Medulla oblongata (tissue), 1 donor: ENCODE measurements around the gene FIG4.
"Not testable (repeated sequence)": the region's sequence is repeated elsewhere in the genome, so short reads cannot be mapped to it uniquely, and the experiment has no call there.

Source experiments
- DNase-seq: peaks from one replicate; pipeline ENCODE4 v3.0.0-alpha.2; 2015; ENCODE audit errors: extremely low spot score

The FIG4 gene

DNA sequence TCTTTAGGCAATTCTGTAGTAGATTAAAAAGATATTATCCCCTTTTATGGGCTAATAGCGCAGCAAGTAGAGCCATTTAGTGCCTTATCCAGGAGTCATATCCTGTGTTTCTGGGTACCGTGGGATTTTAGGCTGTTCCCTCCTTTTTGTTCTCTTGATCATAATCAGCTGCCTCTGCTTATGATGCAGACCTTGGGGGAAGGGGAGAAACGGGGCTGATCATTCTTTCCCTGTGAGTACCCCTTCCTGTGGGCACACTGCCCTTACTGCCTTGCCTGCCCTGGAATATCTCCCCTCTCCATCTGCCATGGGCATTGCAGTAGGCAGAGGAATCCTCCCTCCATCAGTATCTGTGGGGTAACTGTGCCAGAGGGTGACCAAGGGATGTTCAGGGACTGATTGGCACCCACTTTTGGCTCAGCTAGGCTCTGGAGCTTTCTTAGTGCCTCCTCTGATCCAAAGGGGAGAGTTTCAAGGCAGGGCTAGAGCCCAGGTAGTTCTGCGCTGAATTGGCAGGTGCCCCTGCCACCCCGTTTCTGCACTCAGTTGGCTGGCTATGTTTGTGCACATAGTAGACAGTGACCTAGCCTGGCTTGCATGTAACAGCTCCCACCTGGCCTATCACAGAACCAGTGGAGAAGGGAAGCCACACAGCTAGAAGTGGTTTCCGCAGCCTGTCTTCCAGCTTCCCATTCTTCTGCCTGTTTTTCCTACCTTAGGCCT is 103.3 kb downstream of the FIG4 start:
- no peak for DNase-seq

DNA sequence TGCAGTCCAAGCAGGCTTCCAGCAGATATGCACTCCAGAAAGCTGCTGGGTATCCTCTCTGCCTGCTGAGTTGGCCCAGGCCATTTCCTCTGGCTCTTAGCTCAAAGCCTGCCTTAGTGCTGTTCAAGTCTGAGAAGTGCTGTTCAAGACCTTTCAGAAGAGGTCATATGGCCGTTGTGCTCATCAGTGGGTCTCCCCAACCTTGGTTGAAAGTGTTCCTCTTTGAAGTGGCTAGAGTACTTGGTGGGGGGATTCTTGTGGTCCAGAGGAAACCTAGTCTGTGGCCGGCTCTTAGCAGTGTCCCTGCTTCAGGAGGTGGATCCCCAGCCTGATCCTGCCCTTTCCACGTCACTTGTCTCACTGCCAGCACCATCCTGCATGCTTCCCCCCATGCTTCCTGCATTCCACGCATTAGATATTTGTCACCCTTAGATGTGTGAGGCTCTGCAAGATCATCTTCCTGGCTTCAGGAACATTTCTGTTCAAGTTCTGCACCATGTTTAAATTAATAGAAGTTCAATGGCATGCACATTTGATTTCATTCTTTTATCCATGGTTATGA is 105.0 kb downstream of the FIG4 start:
- DNase-seq = no peak

DNA sequence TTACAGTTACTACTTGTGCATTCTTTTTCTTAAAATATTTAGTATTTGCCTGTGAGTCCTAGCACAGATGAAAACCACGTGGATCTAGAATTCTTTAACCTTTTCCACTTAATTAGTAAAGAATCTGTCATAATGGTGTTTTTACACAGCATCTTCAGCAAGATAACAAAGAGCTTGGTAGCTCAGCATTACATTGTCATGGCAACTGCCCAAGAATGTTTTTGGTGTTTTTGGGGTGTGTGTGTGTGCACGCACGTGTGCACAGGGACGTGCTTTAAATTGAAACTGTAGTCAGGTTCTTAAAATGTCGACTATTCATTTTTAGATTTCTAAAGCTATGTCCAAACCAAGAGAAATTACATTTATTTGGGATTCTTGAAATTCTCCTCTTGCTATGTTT is 108.0 kb downstream of the FIG4 start:
- no peak for DNase-seq

DNA sequence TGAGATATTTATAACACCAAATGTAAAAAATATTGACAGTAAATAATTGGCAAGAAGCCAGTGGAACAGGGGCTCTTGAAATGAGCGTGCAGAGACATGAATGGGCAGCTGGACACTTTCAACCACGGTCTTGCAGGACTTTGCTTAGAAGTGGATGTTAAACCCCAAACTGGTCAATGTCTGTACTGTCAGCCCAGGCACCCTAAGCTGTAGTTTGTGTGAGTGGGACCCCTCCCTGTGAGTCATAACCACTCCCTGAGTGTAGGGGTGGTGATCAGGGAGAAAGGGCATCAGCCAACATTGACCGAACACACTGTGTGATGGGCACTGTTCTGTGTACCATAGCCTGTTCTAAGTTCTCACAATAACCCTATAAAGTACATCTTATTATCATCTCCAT is 108.6 kb downstream of the FIG4 start:
- DNase-seq = no peak

DNA sequence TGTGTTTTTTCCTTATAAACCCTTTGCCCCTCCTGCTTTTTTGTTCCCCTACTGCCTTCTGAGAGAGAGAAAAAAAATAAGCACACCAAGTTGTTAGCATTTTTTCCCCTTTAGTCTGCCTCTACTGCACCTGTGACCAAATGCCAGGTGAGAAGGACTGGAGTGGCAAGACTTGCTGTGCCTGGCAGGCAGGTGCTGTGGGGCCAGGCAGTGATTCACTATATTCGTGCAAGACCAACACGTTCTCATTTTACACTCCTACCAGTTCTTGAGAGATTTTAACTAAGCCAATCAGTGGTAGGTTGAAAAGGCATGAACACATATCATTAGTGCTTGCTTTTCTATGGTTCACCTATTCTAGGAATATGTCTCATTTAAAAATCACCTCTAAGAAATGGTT is 109.7 kb downstream of the FIG4 start:
- DNase-seq = no peak

DNA sequence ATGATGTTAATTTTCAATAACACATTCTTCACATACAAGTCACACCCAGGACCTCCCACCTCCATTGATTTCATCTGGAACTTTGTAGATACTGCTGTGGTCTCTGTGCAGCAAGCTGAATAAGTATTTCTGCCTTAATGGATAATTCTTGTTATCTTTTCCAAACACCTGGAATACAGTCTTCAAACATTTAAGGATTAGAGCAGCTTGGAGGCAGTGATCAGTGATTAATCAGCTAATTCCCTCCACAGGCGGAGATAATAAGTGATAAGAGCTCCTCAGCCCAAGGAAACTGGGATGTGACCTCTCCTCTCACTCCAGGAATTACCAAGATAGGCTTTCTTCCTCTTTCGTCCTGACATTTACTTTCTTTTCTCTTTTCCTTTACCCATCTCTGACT is 110.7 kb downstream of the FIG4 start:
- no peak for DNase-seq

DNA sequence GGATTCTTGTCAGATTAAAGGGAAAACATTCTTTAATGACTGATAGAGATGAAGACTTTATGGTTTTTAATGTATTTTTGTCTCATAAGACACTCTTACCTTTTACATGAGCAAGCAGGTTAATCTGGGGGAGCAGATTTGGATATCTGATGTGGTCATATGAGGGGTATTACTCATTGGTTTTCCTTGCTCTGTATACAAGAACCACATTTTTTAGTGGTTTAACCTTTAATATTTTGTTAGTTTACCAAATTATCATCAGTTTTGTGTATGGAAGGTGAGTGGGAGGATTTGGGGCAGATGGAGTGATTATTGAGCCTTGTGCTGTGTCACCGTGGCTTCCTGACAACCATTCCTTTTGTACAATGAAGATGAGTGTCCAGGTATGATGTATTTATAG is 112.9 kb downstream of the FIG4 start:
- DNase-seq = no peak

DNA sequence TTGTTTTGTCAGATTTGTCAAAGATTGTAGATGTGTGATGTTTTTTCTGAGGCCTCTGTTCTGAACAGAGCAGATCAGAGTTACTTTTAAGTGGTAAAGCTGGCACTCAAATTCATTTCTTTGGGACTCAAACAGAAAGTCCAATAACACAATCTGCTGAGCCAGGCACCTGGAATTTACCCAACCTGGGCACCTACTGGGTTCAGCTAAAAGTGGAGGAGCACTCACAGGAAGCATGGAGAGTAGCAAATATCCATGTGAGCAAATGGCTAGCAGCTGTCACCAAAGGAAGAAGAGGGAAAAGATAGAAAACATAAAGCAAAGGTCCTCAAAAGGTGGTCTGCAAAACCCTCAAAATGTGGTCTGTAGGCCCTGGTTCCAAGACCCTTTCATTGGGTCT is 116.8 kb downstream of the FIG4 start:
- no peak for DNase-seq

DNA sequence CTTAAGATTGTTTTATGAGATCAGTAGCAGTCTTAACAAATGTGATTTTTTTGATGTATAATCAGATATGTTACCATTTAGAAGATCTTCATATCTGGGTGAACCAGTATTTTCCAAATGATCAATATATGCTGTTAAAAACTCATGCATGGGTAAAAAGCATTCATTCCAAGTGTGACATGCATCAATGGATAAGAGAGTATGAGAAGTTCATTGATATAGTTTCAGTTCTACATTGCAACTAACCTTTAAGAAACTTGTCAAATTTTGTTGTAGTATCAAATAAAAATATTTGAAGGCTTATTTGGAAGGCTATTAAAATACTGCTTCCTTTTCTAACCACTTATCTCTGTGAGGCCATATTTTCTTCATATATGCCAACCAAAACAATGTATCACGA is 117.7 kb downstream of the FIG4 start:
- no peak for DNase-seq

DNA sequence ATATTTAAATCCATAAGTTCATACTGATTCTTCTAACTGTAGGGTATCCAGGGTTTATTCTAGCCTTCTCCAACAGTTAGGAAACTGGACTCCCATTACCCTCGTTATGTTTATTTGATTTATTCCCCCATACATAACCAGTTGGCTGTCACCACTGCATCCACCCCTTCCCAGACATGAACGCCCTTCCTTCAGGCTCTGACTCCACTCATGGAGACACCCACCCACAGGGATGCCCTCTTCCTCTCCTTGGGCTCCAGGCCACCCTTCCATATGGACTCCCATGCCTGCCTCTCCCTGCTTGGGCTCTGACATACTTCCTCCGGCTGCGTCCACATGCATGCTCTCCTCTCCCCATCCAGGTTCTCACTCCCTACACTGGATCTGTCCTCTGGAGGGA is 124.0 kb downstream of the FIG4 start:
- DNase-seq = no peak

DNA sequence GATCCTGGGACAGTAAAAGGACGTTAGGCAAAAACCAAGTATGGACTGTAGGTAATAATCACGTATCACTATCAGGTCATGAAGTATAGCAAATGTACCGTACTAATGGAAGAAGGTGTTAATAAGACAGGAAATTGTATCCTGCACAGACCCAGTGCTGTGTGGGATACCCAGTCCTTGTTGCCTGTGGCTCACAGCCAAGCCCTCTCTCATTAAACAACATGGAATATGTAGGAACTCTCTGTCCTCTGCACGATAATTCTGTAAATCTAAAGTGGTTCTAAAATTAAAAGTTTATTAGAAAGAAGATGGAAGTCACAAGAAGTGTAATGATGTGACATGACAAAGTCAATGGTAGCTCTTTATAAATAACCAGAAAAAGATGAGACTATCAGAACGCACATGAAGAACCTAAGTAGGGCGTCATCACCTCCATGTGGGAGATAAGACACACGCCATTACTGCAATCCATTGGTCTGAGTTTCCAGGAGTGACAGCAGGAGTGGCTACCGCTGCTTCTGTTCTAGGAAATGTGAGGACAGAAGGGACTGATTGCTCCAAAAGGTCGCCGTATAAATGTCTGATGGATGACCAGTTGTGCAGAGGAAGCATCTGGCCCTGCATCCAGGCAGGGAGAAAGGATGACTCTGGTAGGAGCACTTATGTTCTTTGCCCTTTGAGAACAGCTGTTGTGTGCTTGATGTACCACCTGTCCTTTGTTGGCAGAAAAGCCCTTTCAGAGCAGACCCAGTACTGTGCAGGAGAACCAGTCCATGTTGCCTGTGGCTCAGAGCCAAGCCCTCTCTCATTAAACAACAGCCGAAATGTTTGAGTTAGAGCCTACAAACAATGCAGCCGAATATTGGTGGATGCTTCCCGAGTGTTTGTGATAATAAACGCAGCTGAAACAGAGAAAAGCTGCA is 125.6 kb downstream of the FIG4 start:
- no peak for DNase-seq

DNA sequence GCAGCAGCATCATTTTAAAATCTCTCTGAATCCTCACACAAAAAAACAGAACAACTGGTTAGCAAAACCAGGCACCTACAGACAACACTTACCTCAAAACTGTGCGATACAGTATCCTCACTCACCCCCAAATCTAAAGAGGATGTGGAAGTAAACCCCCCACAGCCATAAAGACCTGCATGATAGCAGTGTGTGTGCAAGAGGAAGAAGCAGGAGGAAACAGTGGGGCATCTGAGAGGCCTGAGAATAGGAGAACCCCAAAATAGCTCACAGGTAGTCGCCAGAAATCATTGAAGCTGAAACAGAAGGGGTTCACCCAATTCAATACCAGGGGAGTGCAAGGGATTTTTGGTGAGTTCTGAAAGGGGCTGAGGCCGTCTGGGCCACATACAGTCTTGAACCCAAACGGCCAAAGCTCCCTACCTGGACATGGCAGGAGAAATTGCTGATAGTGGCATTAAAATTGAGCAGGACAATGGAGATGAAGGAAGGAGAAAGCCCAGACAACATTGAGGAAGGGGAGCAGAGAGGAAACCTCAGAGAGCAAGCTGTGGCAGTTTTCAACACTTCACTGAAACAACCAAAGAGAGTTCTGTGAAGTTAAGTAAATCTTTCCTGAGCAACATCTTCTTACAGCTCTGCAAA is 129.7 kb downstream of the FIG4 start:
- no peak for DNase-seq

DNA sequence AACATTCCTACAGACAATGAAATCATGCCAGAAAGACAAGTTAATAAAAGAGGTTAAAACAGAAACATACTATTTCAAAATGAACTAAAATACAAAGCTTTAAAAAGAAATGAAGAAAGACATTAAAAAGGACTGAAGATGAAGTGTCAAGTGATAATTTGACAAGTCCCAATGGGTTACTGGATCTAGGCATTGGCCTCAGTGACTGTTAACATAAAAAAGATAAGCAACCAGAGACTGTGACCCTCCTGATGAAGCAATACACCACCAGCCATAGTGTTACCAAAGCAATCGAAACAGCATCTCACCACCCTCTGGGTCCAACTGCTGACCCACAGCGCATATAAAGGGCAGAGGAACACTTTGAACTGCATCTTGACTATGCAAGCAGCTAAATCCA is 130.3 kb downstream of the FIG4 start:
- DNase-seq = no peak

DNA sequence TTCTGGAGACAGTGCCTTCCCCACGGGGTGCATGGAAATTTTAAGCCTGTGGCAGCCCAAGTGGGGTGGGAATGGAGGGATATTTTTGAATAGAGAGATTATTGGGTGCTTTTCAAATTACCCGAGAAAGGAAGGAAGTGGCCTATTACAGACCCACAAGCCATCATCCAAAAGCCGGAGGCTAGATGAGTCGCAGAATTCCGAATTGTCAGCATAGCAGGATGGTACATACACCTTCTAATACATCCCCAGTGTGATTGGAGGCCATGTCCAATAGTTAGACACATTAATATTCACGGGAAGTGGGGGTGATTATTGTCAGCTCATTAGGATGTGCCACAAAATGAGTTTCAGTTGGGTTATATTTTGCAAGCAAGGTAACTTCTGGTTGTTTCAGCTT is 133.0 kb downstream of the FIG4 start:
- DNase-seq = no peak

DNA sequence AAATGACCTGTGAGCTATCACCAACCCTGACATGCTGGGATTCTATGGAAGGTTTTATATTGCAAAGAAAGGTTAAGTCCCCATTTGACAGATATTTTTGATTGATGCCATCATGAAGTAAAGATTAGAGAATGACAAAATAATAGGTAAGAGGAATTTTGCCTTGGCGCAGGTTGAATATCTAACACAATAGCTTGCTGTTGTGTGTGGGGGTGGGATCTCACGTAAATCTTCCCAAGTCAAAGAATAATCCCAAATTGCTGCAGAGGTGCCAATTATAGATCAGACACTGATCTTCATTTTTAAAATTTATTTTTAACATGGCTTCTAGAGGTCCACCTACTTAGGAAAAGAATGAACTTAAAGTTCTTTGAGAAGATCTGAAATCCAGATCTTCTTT is 135.5 kb downstream of the FIG4 start:
- no peak for DNase-seq

DNA sequence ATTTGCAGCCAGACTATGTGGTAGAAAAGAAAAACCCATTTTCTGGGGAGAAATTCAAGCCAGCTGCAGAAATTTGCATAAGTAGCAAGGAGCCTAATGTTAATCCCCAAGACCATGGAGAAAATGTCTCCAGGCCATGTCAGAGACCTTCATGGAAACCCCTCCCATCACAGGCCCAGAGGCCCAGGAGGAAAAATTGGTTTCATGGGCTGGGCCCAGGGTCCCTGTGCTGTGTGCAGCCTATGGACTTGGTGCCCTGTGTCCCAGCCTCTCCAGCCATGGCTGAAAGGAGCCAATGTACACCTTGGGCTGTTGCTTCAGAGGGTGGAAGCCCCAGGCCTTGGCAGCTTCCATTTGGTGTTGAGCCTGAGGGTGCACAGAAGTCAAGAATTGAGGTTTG is 140.3 kb downstream of the FIG4 start:
- not testable (repeated sequence) for DNase-seq

DNA sequence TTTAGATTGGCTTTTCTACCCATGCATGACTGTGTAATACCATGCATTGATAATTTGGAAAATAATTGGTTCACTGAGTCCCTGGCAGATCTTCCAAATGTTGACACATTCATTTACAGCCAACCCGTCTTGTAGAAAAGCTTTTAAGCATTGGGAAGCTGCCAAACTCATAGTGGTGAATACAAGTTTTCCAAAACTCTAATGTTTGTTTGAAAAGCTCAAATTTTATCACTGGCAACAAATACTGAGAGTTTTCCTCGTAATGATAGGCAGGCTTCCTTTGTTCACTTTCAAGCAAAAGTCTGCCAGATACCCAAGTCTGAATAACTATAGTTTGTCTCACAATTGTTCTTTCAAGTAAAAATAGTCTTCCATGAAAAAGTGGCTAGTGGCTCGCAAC is 143.0 kb downstream of the FIG4 start:
- no peak for DNase-seq

DNA sequence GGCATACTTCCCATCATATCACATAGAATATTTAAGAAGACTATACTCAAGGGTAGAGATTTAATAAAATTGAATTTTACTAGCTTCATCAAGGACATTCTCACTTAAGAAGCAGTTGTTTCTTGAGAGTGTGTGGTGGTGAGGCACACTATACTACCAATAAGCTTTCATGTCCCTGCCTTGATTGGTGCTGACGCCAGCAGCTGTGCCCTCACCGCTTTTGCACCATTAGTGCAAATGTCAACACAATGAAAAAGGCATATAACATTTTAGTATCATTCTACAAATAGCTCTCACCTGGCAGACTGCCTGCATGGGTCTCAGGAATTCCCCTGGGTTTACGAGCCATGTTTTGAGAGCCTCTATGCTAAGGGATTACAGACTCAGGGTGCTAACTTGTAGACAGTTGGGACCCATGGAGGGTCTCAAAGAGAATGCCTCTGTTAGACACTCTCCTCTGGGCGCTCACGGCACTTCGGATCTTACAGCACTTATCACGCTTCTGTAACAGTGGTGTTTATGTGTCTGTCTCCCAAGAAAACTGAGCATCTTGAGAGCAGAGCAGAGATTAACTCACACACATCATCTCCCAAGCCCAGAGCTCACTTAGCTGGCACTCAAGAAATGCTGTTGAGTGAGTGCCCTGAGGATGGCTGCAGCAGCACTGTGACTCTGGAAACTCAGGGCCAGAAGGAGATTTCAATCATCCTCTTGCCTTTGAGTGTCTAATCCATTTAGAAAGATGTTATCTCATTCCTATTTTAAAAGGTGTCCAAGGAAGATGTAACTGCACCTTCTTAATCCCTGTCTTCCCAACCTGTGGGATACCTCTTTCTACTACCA is 143.7 kb downstream of the FIG4 start:
- no peak for DNase-seq

DNA sequence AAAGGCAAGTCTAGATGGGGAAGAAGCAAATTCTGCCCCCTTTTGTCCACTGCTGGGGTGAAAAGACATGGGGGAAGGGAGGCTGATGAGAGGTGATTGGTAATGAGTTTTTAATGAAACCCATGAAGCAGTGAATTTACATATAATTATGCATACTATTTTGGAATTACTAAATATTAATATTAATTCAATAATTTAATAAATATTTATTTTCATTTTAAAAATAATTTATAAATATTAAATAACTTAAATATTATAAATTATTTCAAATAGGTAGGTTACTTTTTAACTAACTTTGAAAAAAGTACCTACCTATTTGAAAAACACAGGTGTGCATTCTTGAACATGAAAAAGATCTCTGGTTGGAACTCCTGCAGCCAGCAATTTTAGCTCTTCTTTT is 148.9 kb downstream of the FIG4 start:
- no peak for DNase-seq

DNA sequence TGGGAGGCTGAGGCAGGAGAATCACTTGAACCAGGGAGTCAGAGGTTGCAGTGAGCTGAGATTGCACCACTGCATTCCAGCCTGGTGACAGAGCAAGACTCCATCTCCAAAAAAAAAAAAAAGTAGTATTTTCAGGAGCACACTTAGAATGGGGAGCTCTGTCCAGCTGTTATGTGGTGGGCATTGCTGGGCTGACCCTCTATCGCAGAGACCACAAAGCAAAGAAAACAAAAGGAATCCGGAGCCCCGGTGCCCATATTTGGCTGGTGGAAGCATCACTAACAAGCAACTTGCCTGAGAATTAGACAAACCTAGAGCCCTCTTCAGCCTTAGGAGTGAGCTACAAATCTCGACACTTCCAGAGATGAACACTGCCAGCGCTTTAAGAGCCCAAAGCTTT is 149.7 kb downstream of the FIG4 start:
- no peak for DNase-seq

DNA sequence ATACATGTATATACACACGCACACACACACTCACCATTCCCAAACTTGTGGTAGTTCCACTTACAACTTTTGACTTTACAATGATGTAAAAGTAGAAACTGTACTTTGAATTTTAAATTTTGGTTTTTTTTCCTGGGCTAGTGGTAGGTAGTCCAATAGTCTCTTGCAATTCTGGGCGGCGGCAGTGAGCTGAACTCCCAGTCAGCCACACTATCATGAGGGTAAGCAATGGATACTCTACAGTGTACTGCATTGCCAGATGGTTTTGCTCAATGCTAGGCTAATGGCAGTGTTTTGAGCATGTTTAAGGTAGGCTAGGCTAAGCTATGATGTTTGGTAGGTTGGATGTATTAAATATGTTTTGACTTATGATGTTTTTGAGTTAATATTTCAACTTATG is 150.8 kb downstream of the FIG4 start:
- DNase-seq = no peak

DNA sequence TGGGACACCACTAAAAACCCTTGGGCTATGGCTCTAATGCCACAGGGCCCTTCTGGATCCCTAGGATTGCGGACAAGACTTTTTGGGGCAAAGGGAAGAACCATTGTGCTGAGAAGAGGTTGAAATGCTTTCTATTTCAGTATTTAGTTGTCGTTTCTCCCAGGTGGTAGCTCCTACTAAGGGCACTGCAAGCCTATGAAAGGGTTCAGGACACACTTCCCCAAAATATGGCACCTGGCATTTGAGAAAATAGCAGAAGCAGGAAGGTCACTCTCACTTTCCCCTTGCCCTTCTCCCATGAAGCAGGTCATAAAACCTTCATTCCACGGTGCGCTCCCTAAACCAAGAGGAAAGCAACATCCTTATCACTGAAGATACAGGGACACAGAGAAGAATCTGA is 161.6 kb downstream of the FIG4 start:
- no peak for DNase-seq
